ENCODE data around the gene MRPL2.
A peak's percentile ranks its signal among the peaks of the same experiment; 100 is the strongest.

The MRPL2 gene

DNA sequence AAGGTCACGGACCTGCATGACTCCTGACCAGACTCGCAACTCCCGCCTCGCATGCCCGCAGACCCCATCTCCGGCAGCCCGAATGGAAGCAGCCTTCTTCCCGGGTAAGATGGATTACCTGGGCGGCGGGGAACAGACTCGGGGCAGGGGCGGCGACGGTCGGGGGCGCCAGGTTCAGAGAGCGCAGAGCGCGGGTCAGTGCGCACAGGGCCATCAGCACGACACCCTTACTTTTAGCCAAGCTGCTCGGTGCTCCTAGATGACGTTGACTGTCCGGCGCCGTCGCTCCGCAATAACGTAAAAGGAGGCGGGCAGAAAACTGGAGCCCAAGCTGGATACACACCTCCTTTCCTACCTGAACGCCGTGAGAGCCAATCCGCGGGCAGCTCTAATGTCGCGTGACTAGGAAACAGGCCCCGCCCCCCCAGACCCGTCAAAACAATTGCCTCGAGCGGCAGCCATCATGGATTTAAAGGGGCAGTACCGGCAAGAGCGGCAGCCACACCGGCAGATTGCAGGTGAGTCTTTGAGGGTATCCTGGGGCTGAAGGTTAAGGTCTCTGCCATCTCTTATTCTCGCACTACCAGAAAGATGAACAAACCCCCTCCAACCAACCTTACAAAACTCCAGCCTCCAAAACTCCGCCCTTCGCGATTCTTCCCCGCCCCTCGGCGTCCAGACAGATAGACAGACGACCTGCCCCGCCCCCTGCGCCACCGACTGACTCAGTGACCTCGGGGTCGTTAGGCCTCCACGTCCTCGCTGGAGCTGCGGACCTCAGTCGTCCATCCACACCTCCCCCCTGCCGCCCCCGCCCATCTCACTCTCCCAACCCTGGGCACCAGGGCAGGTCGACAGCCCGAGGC, at the start of gene MRPL2, which contains the start of gene KLC4:
MRPL2 (minus strand) TSS at position 267 of the 866 bp plus-strand sequence; CDS start at position 214, 53 bp downstream.
KLC4 (plus strand) TSS at position 464 of the 866 bp plus-strand sequence. CDS start 1,705 bp downstream, outside the sequence.
- peak; percentile 99 for DNase-seq

DNA sequence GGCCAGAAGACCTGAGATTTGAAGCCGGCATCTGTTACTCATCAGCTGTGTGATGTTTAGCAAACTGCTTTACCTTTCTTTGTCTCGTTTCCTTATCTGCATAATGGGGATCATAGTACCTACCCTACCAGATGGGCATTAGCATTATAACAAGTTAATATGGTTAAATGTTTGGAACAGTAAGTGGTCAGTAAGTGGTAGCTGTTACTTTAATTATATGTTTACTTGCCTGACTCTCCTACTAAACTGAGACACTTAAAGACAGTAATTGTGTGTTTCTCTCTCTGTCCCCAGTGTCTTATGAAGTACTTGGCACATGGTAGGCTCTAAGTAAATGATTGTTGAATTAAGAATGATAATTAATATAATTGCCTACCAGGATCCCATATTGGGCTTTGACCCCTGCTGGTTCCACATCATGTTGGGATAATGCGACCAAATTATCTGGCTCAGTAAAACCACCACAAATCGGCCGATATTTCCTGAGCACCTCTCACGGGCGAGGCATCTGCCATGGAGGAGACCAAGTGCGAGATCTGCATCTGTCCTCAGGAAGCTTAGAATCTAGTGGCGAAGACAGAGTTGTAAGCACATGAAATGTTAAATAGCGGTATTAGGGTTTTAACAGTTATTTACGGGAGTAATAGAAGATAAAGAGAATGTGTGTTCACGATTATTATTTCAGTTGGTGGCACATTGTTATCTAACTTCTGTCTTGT, 48.3 kb upstream of the MRPL2 start:
- DNase-seq = no peak

DNA sequence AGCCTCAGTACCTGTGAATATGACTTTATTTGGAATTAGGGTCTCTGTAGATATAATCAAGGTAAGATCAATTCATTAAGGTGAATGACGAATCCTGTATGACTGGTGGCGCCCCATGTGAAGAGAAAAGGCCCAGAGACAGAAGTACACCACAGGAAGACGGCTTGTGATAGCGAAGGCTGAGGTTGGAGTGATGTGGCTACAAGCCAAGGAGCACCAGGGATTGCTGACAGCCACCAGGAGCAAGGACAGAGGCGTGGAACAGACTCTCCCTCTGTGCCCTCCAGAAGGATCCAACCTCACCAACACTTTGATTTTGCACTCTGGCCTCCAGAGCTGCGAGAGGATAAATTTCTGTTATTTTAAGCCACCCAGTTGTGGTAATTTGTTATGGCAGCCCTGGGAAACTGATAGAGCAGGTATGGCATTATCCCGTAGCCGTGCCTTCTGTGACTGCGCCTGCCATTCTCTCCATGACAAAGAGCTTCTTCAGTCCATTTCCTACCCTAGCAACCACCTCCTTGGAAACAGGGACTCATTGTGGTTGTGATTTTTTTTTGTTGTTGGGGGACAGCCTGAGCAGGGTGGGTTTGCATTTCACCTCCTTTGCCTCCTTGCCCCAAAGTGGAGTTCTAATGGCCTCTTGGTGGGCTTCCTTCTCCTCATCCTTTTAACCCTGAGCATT, 46.4 kb upstream of the MRPL2 start:
- no peak for DNase-seq

DNA sequence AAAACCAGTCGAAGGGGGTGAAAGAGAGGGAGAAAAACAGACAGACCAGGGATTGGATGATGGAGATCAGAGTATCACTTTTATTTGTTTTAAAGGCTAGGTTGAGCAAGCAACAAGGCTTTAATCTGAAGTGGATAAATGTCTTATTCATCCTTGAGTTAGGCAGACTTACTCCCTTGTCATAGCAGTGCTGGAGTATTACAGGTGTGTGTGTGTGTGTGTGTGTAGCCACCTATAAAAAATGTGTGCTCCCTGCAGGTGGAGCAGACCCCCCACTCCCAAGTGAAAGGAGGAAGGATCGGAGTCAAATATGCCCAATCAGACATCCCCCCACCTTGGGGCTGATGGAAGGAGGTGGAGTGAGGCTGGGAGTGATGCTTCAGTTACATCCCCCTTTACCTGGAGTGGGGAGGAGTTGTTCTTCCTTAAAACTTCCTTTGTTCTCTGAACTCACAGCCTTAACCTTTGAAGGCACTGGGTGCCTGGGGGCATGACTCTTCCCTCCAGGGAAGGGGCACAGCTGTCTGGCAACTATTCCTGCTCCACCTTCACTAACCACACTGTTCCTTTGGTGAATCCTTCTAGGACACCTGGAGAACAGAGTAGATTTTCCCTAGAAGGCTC, 44.1 kb upstream of the MRPL2 start:
- no peak for DNase-seq

DNA sequence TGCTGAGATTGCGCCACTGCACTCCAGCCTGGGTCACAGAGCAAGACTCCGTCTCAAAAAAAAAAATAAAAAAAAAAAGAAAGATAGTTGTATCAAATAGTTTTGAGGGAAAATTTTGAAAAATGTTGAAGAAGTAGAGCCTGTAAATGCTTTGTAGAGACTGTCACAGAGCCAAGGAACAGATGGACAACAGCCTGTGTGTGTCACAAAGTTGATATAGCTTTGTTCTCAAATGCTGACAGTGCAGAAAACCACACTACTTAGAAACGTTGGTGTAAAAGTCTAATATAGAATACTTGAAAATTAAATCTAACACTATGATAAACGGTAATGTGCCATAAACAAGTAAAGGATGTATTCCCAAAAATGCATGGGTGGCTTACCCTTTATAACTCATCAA, 42.3 kb upstream of the MRPL2 start:
- DNase-seq = no peak

DNA sequence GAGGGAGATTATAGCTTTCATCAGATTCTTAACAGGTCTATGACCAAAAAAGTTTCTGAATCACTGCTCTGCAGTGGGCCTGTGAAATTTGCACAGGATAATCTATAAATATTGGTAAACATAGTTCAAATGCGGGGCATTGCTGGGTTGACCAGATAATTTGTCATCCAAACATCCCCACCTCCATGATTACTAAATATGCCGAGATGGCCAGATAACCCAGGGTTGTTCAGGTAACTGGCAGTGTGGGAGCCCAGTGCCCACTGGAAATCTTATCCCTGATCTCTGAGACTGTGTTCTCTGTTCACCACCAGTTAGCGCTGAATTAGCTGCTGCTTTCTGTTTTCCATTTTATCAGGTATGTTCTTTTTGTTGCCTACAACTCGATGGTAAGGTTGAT, 38.3 kb upstream of the MRPL2 start:
- no peak for DNase-seq

DNA sequence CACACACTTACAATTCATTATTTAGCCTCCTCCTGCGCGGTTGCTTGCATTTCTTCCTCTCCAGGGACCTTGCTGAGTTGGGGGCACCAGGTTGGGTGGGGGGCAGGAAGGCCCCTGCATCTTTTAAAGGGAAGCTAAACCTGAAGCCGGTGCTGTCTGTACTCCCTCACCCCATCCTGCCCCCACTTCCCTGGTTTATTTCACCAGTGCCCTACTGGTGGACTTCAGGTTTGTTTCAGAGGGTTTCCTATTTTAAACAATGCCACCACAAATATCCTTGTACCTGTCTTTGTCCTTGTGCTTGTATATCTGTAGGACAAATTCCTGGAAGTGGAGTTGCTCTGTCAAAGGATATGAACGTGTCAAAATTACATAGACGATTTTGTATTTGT, 37.9 kb upstream of the MRPL2 start:
- no peak for DNase-seq

DNA sequence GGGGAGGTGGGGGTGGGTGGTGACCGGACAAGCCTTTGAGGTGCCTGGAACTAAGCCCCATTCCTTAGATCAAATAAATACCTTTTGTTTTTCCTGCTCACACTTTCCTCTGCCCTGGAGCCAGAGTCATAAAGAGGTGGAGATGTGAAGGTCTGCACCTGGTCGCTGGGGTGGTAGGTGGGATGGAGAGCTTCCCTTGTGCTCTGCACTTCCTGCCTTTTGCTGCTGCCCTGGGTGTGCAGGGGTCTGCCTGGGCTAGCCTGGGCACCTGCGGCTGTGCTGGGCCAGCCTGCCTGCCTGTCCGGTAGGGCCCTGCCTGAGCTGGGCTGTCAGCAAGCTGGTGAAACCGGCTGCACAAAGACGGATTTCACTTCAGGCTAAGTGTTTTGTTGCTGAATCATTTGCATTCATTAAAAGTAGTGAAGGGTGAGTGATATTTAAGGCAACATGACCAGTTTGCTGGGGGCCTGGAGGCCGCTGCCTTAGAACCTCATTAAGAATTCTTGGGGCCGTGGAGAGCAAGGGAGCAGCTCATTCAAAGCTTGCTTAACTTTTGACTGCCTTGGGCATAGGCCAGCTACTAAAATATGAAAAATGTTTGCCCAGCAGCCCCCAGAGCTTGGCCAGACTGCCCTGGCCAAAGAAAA, 37.3 kb upstream of the MRPL2 start:
- no peak for DNase-seq

DNA sequence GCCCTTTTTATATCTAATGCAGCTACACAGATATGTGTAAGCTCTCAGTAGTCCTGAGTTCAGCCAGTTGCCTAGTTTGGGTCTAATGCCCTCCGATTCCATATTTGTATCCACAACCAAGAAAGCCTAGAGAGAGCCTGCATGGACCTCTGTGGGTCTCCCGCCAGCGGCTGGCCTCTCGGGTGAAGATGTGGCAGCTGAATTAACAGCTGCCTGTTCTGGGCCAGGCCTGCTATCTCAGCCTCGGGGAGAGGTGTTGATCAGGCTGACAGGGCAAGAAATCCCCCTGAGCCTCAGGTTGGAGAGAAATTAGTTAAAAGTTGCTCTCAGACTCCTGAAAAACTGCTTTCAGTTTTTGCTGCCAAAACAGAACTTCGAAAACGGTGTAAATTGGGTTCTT, 36.7 kb upstream of the MRPL2 start:
- DNase-seq = no peak

DNA sequence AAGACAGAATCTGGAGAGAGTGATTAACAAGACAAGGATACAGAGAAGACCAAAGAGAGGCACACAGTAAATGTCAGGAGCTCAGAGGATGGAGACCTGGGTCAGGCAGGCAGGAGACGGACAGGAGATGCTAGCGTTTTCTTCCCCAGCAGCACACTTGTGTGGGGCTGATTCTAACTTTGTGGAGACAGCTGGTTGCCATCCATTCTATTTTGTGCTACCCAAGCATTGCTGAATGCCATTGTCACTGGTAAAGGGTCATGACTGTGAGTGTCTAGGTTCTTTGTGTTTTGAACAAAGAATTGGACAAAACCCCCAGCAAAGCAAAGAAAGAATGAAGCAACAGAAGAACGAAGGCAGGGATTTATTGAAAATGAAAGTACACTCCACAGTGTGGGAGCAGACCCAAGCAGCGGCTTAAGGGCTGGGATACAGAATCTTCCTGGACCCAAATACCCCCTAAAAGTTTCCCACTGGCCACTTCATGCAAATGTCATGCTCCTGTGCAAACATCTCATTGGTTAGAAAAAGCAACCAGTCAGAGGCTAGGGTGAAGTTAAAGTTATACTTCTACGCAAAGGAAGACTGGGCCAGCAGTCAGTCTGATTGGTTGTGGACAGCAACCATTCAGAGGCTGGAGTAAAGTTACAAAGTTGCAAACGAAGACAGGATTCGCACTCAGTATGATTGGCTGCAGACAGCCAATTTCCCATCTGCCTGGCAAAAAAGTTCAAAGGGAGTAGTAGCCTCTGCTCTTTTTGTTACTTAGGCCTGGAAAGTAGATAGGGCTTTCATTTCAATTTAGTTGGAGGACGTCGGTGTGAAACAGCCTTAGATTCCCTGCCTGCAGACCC, 34.4 kb upstream of the MRPL2 start:
- DNase-seq = no peak

DNA sequence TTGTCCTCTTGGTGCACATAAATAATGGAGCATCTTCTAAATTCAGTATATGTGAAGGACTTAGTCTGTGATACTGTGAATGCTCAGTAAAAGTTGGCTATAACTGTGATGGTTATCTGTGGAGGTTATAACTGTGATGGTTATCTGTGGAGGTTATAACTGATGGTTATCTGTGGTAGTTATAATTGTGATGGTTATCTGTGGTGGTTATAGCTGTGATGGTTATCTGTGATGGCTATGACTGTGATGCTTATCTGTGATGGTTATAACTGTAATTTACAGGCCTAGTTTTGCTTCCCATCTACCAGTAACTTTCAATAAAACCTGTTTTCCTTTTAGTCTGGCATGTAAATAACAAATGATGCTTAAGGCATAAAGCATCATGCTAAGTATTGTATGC, 33.4 kb upstream of the MRPL2 start:
- no peak for DNase-seq

DNA sequence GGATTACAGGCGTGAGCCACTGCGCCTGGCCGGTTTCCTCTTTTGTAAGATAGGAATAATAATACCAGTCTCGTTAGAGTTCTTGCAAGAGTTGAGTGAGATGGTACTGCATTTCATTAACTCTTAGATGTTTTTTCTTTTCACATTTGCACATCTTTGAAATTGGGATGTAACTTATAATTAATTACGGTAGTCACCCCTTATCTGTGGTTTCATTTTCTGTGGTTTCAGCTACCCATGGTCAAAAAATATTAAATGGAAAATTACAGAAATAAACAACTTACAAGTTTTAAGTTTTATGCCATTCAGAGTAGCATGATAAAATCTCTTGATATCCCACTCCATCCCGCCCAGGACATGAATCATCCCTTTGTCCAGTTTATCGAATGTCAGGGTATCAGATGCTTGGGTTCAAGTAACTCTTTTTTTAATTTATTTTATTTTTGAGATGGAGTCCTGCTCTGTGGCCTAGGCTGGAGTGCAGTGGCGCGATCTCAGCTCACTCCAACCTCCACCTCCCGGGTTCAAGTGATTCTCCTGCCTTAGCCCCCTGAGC, 32.3 kb upstream of the MRPL2 start:
- no peak for DNase-seq

DNA sequence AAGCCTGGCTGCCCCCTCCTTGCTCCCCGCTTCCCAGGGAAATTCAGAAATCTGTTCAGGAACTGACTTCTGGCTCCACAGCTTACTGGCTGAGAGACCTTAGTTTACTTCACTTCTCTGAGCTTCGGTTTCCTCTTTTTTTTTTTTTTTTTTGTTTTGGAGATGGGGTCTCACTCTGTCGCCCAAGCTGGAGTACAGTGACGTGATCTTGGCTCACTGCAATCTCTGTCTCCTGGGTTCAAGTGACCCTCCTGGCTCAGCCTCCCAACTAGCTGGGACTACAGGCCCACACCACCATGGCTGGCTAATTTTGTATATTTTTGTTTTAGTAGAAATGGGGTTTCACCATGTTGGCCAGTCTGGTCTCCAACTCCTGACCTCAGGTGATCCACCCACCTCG, 31.8 kb upstream of the MRPL2 start:
- no peak for DNase-seq

DNA sequence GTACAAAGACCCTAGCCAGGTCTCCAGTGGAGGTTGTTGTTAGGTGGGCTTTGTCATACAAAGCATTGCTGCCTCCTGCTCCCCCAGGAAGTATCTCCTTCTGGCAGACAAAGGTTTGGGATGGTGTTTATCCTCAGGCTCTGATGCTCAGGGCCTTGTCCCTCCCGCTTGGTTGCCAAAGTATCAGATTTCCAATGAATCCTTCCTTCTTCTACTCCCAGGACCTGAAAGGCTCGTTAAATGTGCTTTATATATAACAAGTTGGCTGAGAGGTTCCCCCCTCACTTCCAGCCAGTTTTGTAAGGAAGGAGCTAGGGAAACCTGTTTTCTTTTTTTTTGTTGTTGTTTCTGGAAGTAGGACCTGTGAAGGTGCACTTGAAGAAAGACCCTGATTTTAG, 31.3 kb upstream of the MRPL2 start:
- DNase-seq = no peak

DNA sequence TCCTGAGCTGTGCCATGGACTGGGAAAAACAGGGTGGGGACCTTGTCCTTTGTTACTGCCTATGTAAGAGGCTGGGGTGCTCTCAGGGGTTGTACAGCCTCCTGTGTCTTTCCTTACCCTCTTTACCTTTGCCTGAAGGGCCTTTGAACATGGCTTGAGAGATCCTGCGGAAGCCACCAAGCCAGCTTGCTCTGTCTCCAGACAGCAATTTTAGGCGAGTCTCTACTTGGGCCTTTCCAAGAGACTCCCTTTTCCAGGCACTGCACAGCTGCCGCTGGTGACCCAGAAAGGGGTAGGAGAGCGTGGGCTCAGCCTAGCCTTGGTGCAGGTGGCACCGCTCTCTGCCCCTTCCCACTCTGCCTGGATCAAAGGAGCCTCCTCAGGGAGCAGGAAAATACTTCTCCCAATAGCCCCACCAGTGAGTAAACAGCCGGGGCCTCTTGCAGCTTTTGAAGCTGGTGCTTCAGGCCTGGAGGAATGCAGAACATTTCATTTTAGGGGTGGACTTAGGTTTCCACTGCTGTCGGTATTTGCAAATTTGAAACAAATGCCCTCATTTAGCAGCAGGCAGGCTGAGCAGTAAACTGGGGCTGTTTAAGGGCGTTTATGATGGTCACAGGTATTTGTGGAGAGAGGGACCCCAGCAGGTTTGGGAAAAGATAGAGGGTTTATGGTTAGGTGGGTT, 30.8 kb upstream of the MRPL2 start:
- DNase-seq = no peak

DNA sequence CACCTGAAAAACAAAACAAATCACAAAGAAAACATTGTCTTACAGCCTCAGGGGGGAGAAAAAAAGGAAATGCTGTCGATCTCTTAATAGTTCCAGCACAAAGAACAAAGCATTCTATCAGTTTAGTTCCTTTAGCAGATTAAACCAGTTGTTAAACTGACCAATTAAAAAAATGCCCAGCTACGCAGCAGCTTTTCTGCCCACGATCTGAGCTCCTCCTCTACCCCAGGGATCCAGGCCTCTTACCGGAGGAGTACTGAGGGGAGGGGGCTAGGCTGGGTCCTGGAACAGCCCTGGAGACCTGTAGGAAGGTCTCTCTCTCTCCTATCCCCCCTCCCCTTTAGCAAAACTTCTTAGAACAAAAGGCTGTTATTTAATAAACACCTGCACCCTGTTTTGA, 30.2 kb upstream of the MRPL2 start:
- no peak for DNase-seq

DNA sequence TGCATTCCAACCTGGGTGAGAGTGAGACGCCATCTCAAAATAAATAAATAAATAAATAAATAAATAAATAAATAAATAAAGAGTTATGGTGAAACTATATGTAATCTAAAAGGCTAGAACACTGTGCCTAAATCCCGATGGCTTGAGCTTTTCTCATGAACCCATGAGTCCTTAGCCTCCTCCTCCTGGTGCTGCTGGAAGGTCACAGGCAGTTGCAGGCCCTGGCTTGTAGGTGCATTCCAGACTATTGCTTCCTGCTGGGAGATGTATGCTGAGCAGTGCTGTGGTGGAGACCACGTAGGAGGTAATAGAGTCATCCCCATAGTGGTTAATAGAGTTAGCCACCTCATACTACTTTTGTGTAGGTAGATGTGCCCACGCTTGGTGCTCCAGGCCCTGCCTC, 29.4 kb upstream of the MRPL2 start:
- DNase-seq = no peak

DNA sequence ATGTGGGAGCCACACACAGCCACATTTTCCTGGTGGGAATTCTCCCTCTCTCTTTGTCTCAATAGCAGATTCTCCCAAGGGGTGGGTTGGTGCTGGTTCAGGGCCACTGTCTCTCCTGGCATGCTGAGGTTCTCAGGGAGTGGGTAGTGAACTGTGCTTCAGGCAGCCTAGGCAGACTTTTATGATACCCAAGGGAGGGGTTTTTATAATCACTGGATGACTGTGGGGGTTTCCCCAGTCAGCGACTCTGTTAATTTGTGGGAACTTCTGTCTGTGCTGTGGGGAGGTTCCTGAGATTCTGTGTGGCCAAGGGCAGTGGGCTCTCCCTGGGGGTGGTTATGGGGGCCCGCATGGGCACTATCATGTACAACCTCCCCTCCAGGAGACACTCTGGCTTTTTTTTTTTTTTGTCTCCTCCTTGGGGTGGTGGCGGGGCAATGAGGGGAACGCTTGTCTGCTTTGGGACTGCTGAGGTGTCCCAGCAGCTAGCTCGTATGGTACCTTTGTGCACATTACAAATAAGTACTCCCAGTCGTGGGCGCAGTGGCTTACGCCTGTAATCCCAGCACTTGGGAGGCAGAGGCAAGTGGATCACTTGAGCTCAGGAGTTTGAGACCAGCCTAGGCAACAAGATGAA, 26.9 kb upstream of the MRPL2 start:
- DNase-seq = no peak

DNA sequence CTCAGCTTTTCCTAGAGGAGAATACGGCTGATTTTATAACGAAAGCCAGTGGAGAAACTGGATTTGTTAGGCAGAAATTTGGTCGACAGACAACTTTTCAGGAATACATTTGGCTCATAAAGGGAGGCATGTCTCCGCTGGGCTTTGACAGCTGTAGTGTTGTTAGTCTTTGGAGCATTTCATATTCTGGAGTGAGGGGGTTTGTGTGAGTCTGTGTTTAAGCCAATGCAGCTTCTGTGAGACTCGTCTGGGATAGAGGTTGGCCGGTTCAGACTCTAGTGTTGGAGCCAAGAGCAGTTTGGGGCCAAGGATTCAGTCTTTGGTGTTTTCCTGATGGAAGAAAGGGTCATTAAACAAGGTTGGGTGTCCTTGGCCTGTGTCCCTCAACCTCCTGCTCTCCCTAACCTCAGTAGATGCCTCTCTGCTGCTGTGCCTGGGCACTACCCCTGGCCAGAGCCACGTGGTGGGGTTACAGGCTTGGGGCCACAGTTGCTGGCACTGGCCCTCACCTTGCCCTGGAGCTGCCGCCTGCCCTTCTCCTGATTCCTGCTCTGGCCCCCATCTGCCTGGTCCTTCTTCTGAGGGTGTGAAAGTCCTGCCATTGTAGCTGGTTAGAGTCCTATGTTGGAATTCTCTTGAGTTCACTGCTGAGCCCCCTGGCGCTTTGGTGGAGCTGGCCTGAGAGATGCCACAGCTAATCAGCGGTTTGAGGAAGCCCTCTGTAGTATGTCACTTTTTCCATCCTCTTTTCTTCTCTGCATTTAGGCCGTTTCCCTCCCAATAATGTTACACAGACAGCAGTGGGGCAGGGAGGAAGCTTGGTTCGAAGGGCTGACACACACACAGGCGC, 23.8 kb upstream of the MRPL2 start:
- no peak for DNase-seq

Measured in activated CD8-positive, alpha-beta memory T cell treated with anti-CD3 and anti-CD28 coated beads for 24 hours (primary cell).